ENCODE results near the gene BICD1. TPM values are rescaled to one million over a fixed set of nuclear protein-coding genes. Genes with fewer than 3 reads are reported as not detected.

Gene BICD1
- total and polyA plus RNA-seq, 2 donors (not counting 3 experiments of a cell fraction or from before 2014, with no cell fraction given): 12.2 to 51.0 TPM

DNA sequence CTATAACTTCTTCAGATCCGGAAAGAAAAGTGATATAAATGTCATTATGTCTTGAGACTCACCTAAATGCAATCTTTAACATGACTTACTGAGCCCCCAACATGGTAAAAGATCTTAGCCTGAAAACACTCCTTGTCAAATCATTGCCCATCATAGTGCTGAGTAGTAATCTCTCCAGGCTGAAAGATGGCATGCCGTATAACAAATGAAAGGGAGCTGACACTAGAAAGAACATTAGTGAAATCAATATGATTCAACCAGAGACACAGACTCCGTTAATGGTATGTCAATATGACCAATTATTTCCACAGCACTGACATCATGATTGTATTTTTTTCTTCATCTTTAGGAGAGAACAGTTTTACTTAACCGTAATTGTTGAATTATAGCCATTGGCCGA, 54.4 kb downstream of the BICD1 start:
- no peak for FAIRE-seq
- Histone ChIP-seq H3K36me3 (ENCODE audit: control insufficient read depth in 2 of 2, extremely low read depth in 1 of 2, insufficient read depth in 2 of 2, low read length in 2 of 2) (no peaks in the 10 kb centered on the region), H3K4me1 (ENCODE audit: control insufficient read depth, extremely low read depth, insufficient read depth, low read length) (peaks cover 7% of the 10 kb centered on the region), H3K9ac (replicated peaks; ENCODE audit: extremely low read depth, insufficient read depth, low read length) (no peak overlapping the region), H2AFZ (ENCODE audit: low read depth, low read length) (no peak overlapping the region), H3K27me3 (ENCODE audit: control insufficient read depth in 2 of 2, insufficient read depth in 2 of 2, low read length in 2 of 2) (no peaks in the 10 kb centered on the region), H3K79me2 (ENCODE audit: control insufficient read depth, insufficient read depth, low read length) (peaks cover 9% of the 10 kb centered on the region), H4K20me1 (replicated peaks; ENCODE audit: control insufficient read depth, extremely low read depth, insufficient read depth, low read length) (no peaks in the 10 kb centered on the region), H3K27ac (ENCODE audit: insufficient read depth, low read depth, low read length) (no peak overlapping the region), H3K4me2 (ENCODE audit: insufficient read depth, low read length) (no peak overlapping the region), H3K9me1 (replicated peaks; ENCODE audit: control insufficient read depth, extremely low read depth, insufficient read depth, low read length) (no peaks in the 10 kb centered on the region), H3K9me3 (replicated peaks; ENCODE audit: control insufficient read depth, insufficient read depth, low read length) (no peaks in the 10 kb centered on the region), H3K4me3 (replicated peaks in 1 of 3; ENCODE audit: insufficient read depth in 1 of 3, low read depth in 1 of 3, low read length in 3 of 3) (no peak overlapping the region)
- dilution Hi-C loops (cut with MboI; ENCODE audit: extremely low pct_ligation_motif_present, low sequenced_read_pairs) (no loop called here), intact Hi-C loops (cut with micrococcal nuclease) (loop anchor here (10.0 kb wide), 1 partner anchor 56 kb away; the partner anchor contains the start of gene BICD1)
- ChIA-PET POLR2A (no interaction called here), CTCF (no interaction called here)
- BruUV-seq (replicated peaks): no TSS peak
- TF ChIP-seq POLR2AphosphoS5 (IDR thresholded peaks at IDR 0.05; ENCODE audit: insufficient read depth, low read depth, low read length): no peak
- TF ChIP-seq MYC (IDR thresholded peaks at IDR 0.05; ENCODE audit: low read depth, low read length): no peak
- no peak for TF ChIP-seq JUN (IDR thresholded peaks at IDR 0.05; ENCODE audit: borderline replicate concordance, insufficient read depth, insufficient read length, low read depth)
- TF ChIP-seq GATA2 (IDR thresholded peaks at IDR 0.05; ENCODE audit: insufficient read depth, insufficient read length, low read depth, low read length): no peak
- TF ChIP-seq, protein P1, sequence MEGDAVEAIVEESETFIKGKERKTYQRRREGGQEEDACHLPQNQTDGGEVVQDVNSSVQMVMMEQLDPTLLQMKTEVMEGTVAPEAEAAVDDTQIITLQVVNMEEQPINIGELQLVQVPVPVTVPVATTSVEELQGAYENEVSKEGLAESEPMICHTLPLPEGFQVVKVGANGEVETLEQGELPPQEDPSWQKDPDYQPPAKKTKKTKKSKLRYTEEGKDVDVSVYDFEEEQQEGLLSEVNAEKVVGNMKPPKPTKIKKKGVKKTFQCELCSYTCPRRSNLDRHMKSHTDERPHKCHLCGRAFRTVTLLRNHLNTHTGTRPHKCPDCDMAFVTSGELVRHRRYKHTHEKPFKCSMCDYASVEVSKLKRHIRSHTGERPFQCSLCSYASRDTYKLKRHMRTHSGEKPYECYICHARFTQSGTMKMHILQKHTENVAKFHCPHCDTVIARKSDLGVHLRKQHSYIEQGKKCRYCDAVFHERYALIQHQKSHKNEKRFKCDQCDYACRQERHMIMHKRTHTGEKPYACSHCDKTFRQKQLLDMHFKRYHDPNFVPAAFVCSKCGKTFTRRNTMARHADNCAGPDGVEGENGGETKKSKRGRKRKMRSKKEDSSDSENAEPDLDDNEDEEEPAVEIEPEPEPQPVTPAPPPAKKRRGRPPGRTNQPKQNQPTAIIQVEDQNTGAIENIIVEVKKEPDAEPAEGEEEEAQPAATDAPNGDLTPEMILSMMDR (IDR thresholded peaks at IDR 0.05; ENCODE audit: extremely low read depth in 1 of 2, insufficient read depth in 1 of 2, low read depth in 1 of 2, low read length in 2 of 2): no peak
- no peak for DNase-seq (ENCODE audit: low read depth, low spot score)

DNA sequence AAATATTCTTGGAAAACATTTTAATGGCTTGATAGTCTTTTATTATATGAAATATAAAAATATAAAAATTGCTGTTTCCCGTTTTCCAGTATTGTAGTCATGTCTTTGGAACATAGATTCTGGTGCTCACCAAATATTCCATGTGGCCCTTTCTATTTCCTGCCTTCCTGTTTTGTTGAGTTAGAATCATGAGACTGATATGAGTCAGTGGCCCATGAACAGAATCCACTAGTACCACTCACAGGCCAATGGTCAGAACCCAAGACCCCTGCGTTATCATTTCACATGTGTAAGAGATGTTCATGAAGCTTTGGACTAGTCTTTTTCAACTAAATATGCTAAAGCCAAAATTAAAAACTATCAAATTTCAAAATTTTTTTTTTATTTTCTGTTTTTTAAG, 56.9 kb downstream of the BICD1 start:
- H3K36me3 ChIP-seq (ENCODE audit: control insufficient read depth in 2 of 2, extremely low read depth in 1 of 2, insufficient read depth in 2 of 2, low read length in 2 of 2): no peaks in the 10 kb centered on the region
- no peak overlapping the region for H3K9ac ChIP-seq (replicated peaks; ENCODE audit: extremely low read depth, insufficient read depth, low read length)
- H3K4me1 ChIP-seq (ENCODE audit: control insufficient read depth, extremely low read depth, insufficient read depth, low read length): peaks cover 7% of the 10 kb centered on the region
- H3K27me3 ChIP-seq (ENCODE audit: control insufficient read depth in 2 of 2, insufficient read depth in 2 of 2, low read length in 2 of 2): no peaks in the 10 kb centered on the region
- H3K4me3 ChIP-seq (replicated peaks in 1 of 3; ENCODE audit: insufficient read depth in 1 of 3, low read depth in 1 of 3, low read length in 3 of 3): no peak overlapping the region
- ChIA-PET CTCF (interaction anchor here (1.5 kb wide), 1 partner anchor 25 kb away, joined by 3 read pairs; no protein-coding TSS in a partner anchor), POLR2A (interaction anchor here (0.6 kb wide), 1 partner anchor 19 kb away, joined by 5 read pairs; no protein-coding TSS in a partner anchor)
- intact Hi-C loops (cut with micrococcal nuclease): loop anchor here (1.0 to 10.0 kb wide), 2 partner anchors 8 to 59 kb away; partner anchors contain the start of gene BICD1
- no peak overlapping the region for H3K4me2 ChIP-seq (ENCODE audit: insufficient read depth, low read length)
- dilution Hi-C loops (cut with MboI; ENCODE audit: extremely low pct_ligation_motif_present, low sequenced_read_pairs): no loop called here
- H3K79me2 ChIP-seq (ENCODE audit: control insufficient read depth, insufficient read depth, low read length): peaks cover 12% of the 10 kb centered on the region
- no peaks in the 10 kb centered on the region for H3K9me1 ChIP-seq (replicated peaks; ENCODE audit: control insufficient read depth, extremely low read depth, insufficient read depth, low read length)
- BruUV-seq (replicated peaks): no TSS peak
- no peaks in the 10 kb centered on the region for H4K20me1 ChIP-seq (replicated peaks; ENCODE audit: control insufficient read depth, extremely low read depth, insufficient read depth, low read length)
- TF ChIP-seq, protein P2, sequence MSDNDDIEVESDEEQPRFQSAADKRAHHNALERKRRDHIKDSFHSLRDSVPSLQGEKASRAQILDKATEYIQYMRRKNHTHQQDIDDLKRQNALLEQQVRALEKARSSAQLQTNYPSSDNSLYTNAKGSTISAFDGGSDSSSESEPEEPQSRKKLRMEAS (IDR thresholded peaks at IDR 0.05; ENCODE audit: insufficient read depth, insufficient read length): no peak
- TF ChIP-seq FOS (IDR thresholded peaks at IDR 0.05; ENCODE audit: borderline replicate concordance, insufficient read depth, low read length) (peak; percentile 60), EZH2 (IDR thresholded peaks at IDR 0.05; ENCODE audit: borderline replicate concordance, low read depth, low read length, severe bottlenecking) (no peak), JUN (IDR thresholded peaks at IDR 0.05; ENCODE audit: borderline replicate concordance, insufficient read depth, insufficient read length, low read depth) (peak; percentile 26), MYC (IDR thresholded peaks at IDR 0.05; ENCODE audit: low read depth, low read length) (no peak), POLR2A (IDR thresholded peaks at IDR 0.05; ENCODE audit: low read depth, low read length) (no peak), POLR2AphosphoS5 (IDR thresholded peaks at IDR 0.05; ENCODE audit: insufficient read depth, low read depth, low read length) (no peak)
- no peak overlapping the region for H3K27ac ChIP-seq (ENCODE audit: insufficient read depth, low read depth, low read length)
- peak; percentile 76 for FAIRE-seq
- no peak overlapping the region for H2AFZ ChIP-seq (ENCODE audit: low read depth, low read length)
- no peaks in the 10 kb centered on the region for H3K9me3 ChIP-seq (replicated peaks; ENCODE audit: control insufficient read depth, insufficient read depth, low read length)
- peak; percentile 68 for DNase-seq (ENCODE audit: low read depth, low spot score)
